PC-3 (cell line): ENCODE measurements around the gene AFF3. TPM values are rescaled to one million over a fixed set of nuclear protein-coding genes. Genes with fewer than 3 reads are reported as not detected.

Experiments used
- ATAC-seq: fragments of 200-7000 bp; cut with Tn5 transposase; 2 replicates; pipeline ENCODE4 v1.9.1; 2020; ENCODE audit warnings: mild to moderate bottlenecking, moderate library complexity
- BruUV-seq: library from RNA; stranded (reverse); fragments of 400-500 nt; replicated peaks from 2 replicates; lab custom pipeline; 2021; lab: Mats Ljungman, UMichigan
- CTCF ChIA-PET: fragments of 300-600 bp; sonication (Branson Sonifier 250); formaldehyde crosslinking; loops from one replicate; lab custom pipeline; 2022; ENCODE audit warnings: antibody characterized with exemption; lab: Charles Lee
- POLR2A ChIA-PET: fragments of 300-600 bp; sonication (Branson Sonifier 250); formaldehyde crosslinking; loops from one replicate; lab custom pipeline; 2022; ENCODE audit warnings: antibody characterized with exemption; ENCODE audit not compliant: unreplicated experiment; lab: Charles Lee
- DNase-seq: peaks from one replicate; pipeline ENCODE4 v3.0.0-alpha.2; 2015
- H2AFZ ChIP-seq: fragments of 300-600 bp; sonication (generic); 2 replicates; pipeline ENCODE4 v1.6.0; 2016; ENCODE audit warnings: antibody characterized with exemption, low read length
- H3F3A ChIP-seq: fragments of 300-600 bp; sonication (generic); one replicate; pipeline ENCODE4 v1.6.0; 2017; ENCODE audit warnings: antibody characterized with exemption, low read length, control low read depth, mild to moderate bottlenecking; ENCODE audit not compliant: unreplicated experiment
- H3K27ac ChIP-seq: fragments of 300-600 bp; sonication (generic); 2 replicates; pipeline ENCODE4 v1.5.1; 2016; ENCODE audit warnings: mild to moderate bottlenecking, low read length
- H3K27me3 ChIP-seq: fragments of 300-600 bp; sonication (generic); 2 replicates; pipeline ENCODE4 v1.6.1; 2016; ENCODE audit warnings: low read length, mixed read lengths
- H3K36me3 ChIP-seq: fragments of 300-600 bp; sonication (generic); 2 replicates; pipeline ENCODE4 v1.6.1; 2016; ENCODE audit warnings: low read depth, mixed run types, low read length, mixed read lengths
- H3K4me1 ChIP-seq: fragments of 300-600 bp; sonication (generic); 2 replicates; pipeline ENCODE4 v1.5.1; 2016; ENCODE audit warnings: low read length; ENCODE audit not compliant: insufficient read depth
- H3K4me2 ChIP-seq: fragments of 300-600 bp; sonication (generic); 2 replicates; pipeline ENCODE4 v1.6.0; 2016; ENCODE audit warnings: low read length
- H3K4me3 ChIP-seq: fragments of 300-600 bp; sonication (generic); 2 replicates; pipeline ENCODE4 v1.5.1; 2016; ENCODE audit warnings: mild to moderate bottlenecking, low read length, mixed read lengths
- H3K79me2 ChIP-seq: fragments of 300-600 bp; sonication (generic); 2 replicates; pipeline ENCODE4 v1.6.1; 2017; ENCODE audit warnings: low read length, mixed read lengths
- H3K9ac ChIP-seq: fragments of 300-600 bp; sonication (generic); 2 replicates; pipeline ENCODE4 v1.6.0; 2016; ENCODE audit warnings: mild to moderate bottlenecking, low read length
- H3K9me2 ChIP-seq: fragments of 300-600 bp; sonication (generic); replicated peaks from 2 replicates; pipeline ENCODE4 v1.6.1; 2016; ENCODE audit warnings: mixed run types, low read length, mixed read lengths
- H3K9me3 ChIP-seq: fragments of 300-600 bp; sonication (generic); 2 replicates; pipeline ENCODE4 v1.6.1; 2016; ENCODE audit warnings: low read length, mixed read lengths
- H4K20me1 ChIP-seq: fragments of 300-600 bp; sonication (generic); 2 replicates; pipeline ENCODE4 v1.6.1; 2016; ENCODE audit warnings: low read length, mixed read lengths
- CTCF ChIP-seq: fragments of 300-600 bp; sonication (generic); conservative IDR thresholded peaks from 2 replicates; pipeline ENCODE4 v1.5.1; 2017; ENCODE audit warnings: antibody characterized with exemption, low read depth, mild to moderate bottlenecking, low read length
- EZH2 ChIP-seq: fragments of 300-600 bp; sonication (generic); IDR thresholded peaks from one replicate; pipeline ENCODE4 v1.6.1; 2017; ENCODE audit warnings: antibody characterized with exemption, mild to moderate bottlenecking, low read length; ENCODE audit not compliant: unreplicated experiment
- EZH2phosphoT487 ChIP-seq: fragments of 300-600 bp; sonication (generic); IDR thresholded peaks from 2 replicates; pipeline ENCODE4 v1.6.1; 2018; ENCODE audit warnings: mild to moderate bottlenecking, antibody characterized with exemption, low read length, borderline replicate concordance
- intact Hi-C: fragments of 100-400 bp; cut with micrococcal nuclease; formaldehyde crosslinking; loops from 2 replicates; pipeline ENCODE4 v1.9.0; 2023
- total RNA-seq: library from RNA; depleted of rRNA; stranded (reverse); fragments of >200 nt; gene quantifications from 2 replicates; pipeline ENCODE4 v1.2.3, GENCODE V29; 2014

AFF3 gene
- total RNA-seq, 1 experiment from 2014 or later: 0.04 TPM

GRCh38 chr2:99714349-99714748 lies 428.0 kb downstream of the AFF3 start:
- Histone ChIP-seq H3K79me2 (no peaks in the 10 kb centered on the region), H3K4me1 (no peaks in the 10 kb centered on the region), H3K9ac (no peak overlapping the region), H3K4me2 (no peak overlapping the region), H3K27ac (no peak overlapping the region), H3K27me3 (no peaks in the 10 kb centered on the region), H4K20me1 (no peaks in the 10 kb centered on the region), H3K9me3 (no peaks in the 10 kb centered on the region), H2AFZ (no peak overlapping the region), H3K36me3 (no peaks in the 10 kb centered on the region), H3K4me3 (no peak overlapping the region), H3F3A (no peaks in the 10 kb centered on the region), H3K9me2 (no peaks in the 10 kb centered on the region)
- ChIA-PET POLR2A (no interaction called here), CTCF (no interaction called here)
- DNase-seq: no peak
- no TSS peak for BruUV-seq
- ATAC-seq: no peak
- intact Hi-C loops: no loop called here
- TF ChIP-seq EZH2 (no peak), CTCF (no peak), EZH2phosphoT487 (no peak)

- Histone ChIP-seq H2AFZ (no peak overlapping the region), H3K4me2 (no peak overlapping the region), H3K27me3 (no peaks in the 10 kb centered on the region), H3K9ac (no peak overlapping the region), H3K36me3 (no peaks in the 10 kb centered on the region), H3K4me1 (no peaks in the 10 kb centered on the region), H3K4me3 (no peak overlapping the region), H4K20me1 (no peaks in the 10 kb centered on the region), H3K27ac (no peak overlapping the region), H3K9me2 (no peaks in the 10 kb centered on the region), H3K79me2 (no peaks in the 10 kb centered on the region), H3F3A (no peaks in the 10 kb centered on the region), H3K9me3 (no peaks in the 10 kb centered on the region)
- CTCF ChIA-PET: no interaction called here
- intact Hi-C loops: no loop called here
- ATAC-seq: no peak
- DNase-seq: no peak
- POLR2A ChIA-PET: no interaction called here
- no peak for TF ChIP-seq EZH2phosphoT487
- TF ChIP-seq EZH2: no peak
- TF ChIP-seq CTCF: no peak
- BruUV-seq: no TSS peak
These were observed 431.2 kb downstream of the AFF3 start for GRCh38 chr2:99711144-99711543.

GRCh38 chr2:99710721-99711120 lies 431.7 kb downstream of the AFF3 start:
- no TSS peak for BruUV-seq
- Histone ChIP-seq H3K9ac (no peak overlapping the region), H3K4me2 (no peak overlapping the region), H3K4me1 (no peaks in the 10 kb centered on the region), H3K36me3 (no peaks in the 10 kb centered on the region), H3K27me3 (no peaks in the 10 kb centered on the region), H2AFZ (no peak overlapping the region), H3K4me3 (no peak overlapping the region), H4K20me1 (no peaks in the 10 kb centered on the region), H3K9me3 (no peaks in the 10 kb centered on the region), H3K79me2 (no peaks in the 10 kb centered on the region), H3K9me2 (no peaks in the 10 kb centered on the region), H3F3A (no peaks in the 10 kb centered on the region), H3K27ac (no peak overlapping the region)
- ChIA-PET POLR2A (no interaction called here), CTCF (no interaction called here)
- intact Hi-C loops: no loop called here
- ATAC-seq (no peak), DNase-seq (no peak)
- TF ChIP-seq EZH2phosphoT487: no peak
- TF ChIP-seq CTCF: no peak
- no peak for TF ChIP-seq EZH2
